Upper lobe of left lung (tissue), 6 donors: ENCODE data around the gene SNAP25. TPM values are rescaled to one million over a fixed set of nuclear protein-coding genes. Genes with fewer than 3 reads are reported as not detected.

ENCODE experiments used
- ATAC-seq, 2 donors: fragments of 200-7000 bp; cut with Tn5 transposase; one replicate each; pipeline ENCODE4 v1.9.1; 2022; ENCODE audit warnings: mild to moderate bottlenecking in 2 of 2, moderate library complexity in 2 of 2; ENCODE audit not compliant: low FRiP score in 2 of 2
- DNase-seq, 2 donors: peaks; one replicate each; pipeline ENCODE4 v3.0.0-alpha.2; 2019 to 2020
- H3K27ac ChIP-seq, 4 donors: fragments of 200-600 bp; sonication (generic); one replicate each; pipeline ENCODE4 v1.5.1; 2016 to 2019
- H3K27me3 ChIP-seq, 4 donors: fragments of 200-600 bp; sonication (generic); one replicate each; pipeline ENCODE4 v1.5.1; 2017 to 2019
- H3K36me3 ChIP-seq, 4 donors: fragments of 200-600 bp; sonication (generic); one replicate each; pipeline ENCODE4 v1.5.1; 2016 to 2019
- H3K4me1 ChIP-seq, 4 donors: fragments of 200-600 bp; sonication (generic); one replicate each; pipeline ENCODE4 v1.5.1; 2018 to 2019
- H3K4me3 ChIP-seq, 4 donors: fragments of 200-600 bp; sonication (generic); one replicate each; pipeline ENCODE4 v1.5.1; 2017 to 2019; ENCODE audit warnings: mild to moderate bottlenecking in 2 of 4, moderate library complexity in 1 of 4
- H3K9me3 ChIP-seq, 4 donors: fragments of 200-600 bp; sonication (generic); one replicate each; pipeline ENCODE4 v1.5.1; 2018 to 2019
- CTCF ChIP-seq, 6 experiments: fragments of 450-650 bp in 4 of 6; fragments of 200-600 bp in 2 of 6; sonication (generic) in 2 of 6; IDR thresholded peaks; one replicate each; pipeline ENCODE4 v1.5.1; 2016 to 2019; ENCODE audit warnings: antibody characterized with exemption in 6 of 6
- EP300 ChIP-seq, 4 donors: sonication (generic); formaldehyde crosslinking; IDR thresholded peaks; one replicate each; pipeline ENCODE4 v1.5.1; 2017; ENCODE audit warnings: antibody characterized with exemption in 4 of 4, control low read depth in 2 of 4
- POLR2A ChIP-seq, 4 donors: fragments of 450-650 bp; IDR thresholded peaks; one replicate each; pipeline ENCODE4 v1.5.1; 2016 to 2017; ENCODE audit warnings: antibody characterized with exemption in 4 of 4, mild to moderate bottlenecking in 2 of 4
- POLR2AphosphoS5 ChIP-seq, 2 donors: sonication (generic); formaldehyde crosslinking; IDR thresholded peaks; one replicate each; pipeline ENCODE4 v1.5.1; 2017; ENCODE audit warnings: antibody characterized with exemption in 2 of 2
- WGBS, 2 donors: methylation state at CpG; one replicate each; pipeline ENCODE4 v1.1.5; 2017 to 2018; 5-methylcytosine and 5-hydroxymethylcytosine counted together
- total RNA-seq, 6 donors: library from RNA; depleted of rRNA in 4 of 6; stranded (reverse); fragments of >200 nt in 4 of 6; gene quantifications; one replicate each; pipeline versions ENCODE4 v1.1.0 to v1.2.1, GENCODE V29; 2016 to 2021
- donor health status: DM: no; HTN: no; CAD: no; lungs with moderate emphysema.
- donor health status: DM: no; HTN: yes; CAD: no; lungs with severe emphysema.

The SNAP25 gene
- total RNA-seq, 6 donors from 2014 or later, result 0.79 to 2.2 (median 1.8) TPM; not detected in 3

- H3K4me1 ChIP-seq, result no peaks in the 10 kb centered on the region
- H3K9me3 ChIP-seq, result no peaks in the 10 kb centered on the region
- no peak overlapping the region for H3K27ac ChIP-seq
- H3K36me3 ChIP-seq, result no peaks in the 10 kb centered on the region
- H3K4me3 ChIP-seq, result no peak overlapping the region
- TF ChIP-seq POLR2AphosphoS5 (IDR thresholded peaks at IDR 0.05) (no peak), CTCF (IDR thresholded peaks at IDR 0.05) (no peak), POLR2A (IDR thresholded peaks at IDR 0.05) (no peak), EP300 (IDR thresholded peaks at IDR 0.05) (no peak)
- no peaks in the 10 kb centered on the region for H3K27me3 ChIP-seq
- ATAC-seq (no peak), DNase-seq (no peak)
- 60% methylated on average over 5 of the region's 5 CpGs for WGBS, 2 donors
Measured at GRCh38 chr20:10280018-10280908, 61.6 kb downstream of the SNAP25 start.

DNA sequence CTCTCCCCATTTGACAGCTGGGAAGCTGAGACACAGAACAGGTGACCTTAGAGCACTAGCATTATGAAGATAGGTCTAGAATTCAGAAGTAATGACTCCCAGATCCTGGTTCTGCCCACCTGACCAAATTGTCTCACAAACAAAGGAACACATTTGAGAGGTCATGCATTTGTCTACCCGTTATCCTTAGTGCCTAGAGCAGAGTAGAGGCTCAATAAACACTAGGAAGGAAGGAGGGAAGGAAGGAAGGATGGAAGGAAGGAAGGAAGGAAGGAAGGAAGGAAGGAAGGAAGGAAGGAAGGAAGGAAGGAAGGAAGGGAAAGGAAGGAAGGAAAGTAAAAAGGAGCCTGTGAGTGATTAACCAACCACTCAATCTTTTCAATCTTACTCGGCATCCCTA, 63.3 kb downstream of the SNAP25 start:
- H3K9me3 ChIP-seq, result no peaks in the 10 kb centered on the region
- no peak overlapping the region for H3K27ac ChIP-seq
- 64 to 69% methylated on average over 2 of the region's 2 CpGs for WGBS, 2 donors
- ATAC-seq (no peak), DNase-seq (no peak)
- no peak for TF ChIP-seq CTCF (IDR thresholded peaks at IDR 0.05)
- TF ChIP-seq EP300 (IDR thresholded peaks at IDR 0.05), result no peak
- TF ChIP-seq POLR2AphosphoS5 (IDR thresholded peaks at IDR 0.05), result no peak
- no peak for TF ChIP-seq POLR2A (IDR thresholded peaks at IDR 0.05)
- no peaks in the 10 kb centered on the region for H3K4me1 ChIP-seq
- H3K27me3 ChIP-seq, result no peaks in the 10 kb centered on the region
- no peak overlapping the region for H3K4me3 ChIP-seq
- H3K36me3 ChIP-seq, result no peaks in the 10 kb centered on the region

GRCh38 chr20:10282979-10283456, 64.4 kb downstream of the SNAP25 start:
- WGBS, 2 donors, result 72% methylated on average over 4 of the region's 4 CpGs
- H3K4me1 ChIP-seq, result no peaks in the 10 kb centered on the region
- H3K9me3 ChIP-seq, result no peaks in the 10 kb centered on the region
- no peaks in the 10 kb centered on the region for H3K27me3 ChIP-seq
- no peaks in the 10 kb centered on the region for H3K36me3 ChIP-seq
- no peak for ATAC-seq
- no peak for DNase-seq
- TF ChIP-seq CTCF (IDR thresholded peaks at IDR 0.05), result no peak
- no peak for TF ChIP-seq POLR2A (IDR thresholded peaks at IDR 0.05)
- TF ChIP-seq POLR2AphosphoS5 (IDR thresholded peaks at IDR 0.05), result no peak
- TF ChIP-seq EP300 (IDR thresholded peaks at IDR 0.05), result no peak
- H3K4me3 ChIP-seq, result no peak overlapping the region
- H3K27ac ChIP-seq, result no peak overlapping the region

GRCh38 chr20:10286356-10286755, 67.7 kb downstream of the SNAP25 start:
- no peaks in the 10 kb centered on the region for H3K4me1 ChIP-seq
- H3K4me3 ChIP-seq, result no peak overlapping the region
- 75 to 86% methylated on average over 4 of the region's 4 CpGs for WGBS, 2 donors
- no peaks in the 10 kb centered on the region for H3K27me3 ChIP-seq
- TF ChIP-seq EP300 (IDR thresholded peaks at IDR 0.05) (no peak), CTCF (IDR thresholded peaks at IDR 0.05) (no peak), POLR2A (IDR thresholded peaks at IDR 0.05) (no peak), POLR2AphosphoS5 (IDR thresholded peaks at IDR 0.05) (no peak)
- H3K27ac ChIP-seq, result no peak overlapping the region
- H3K36me3 ChIP-seq, result no peaks in the 10 kb centered on the region
- ATAC-seq, result no peak
- no peaks in the 10 kb centered on the region for H3K9me3 ChIP-seq
- DNase-seq, result no peak
